ENCODE data around the gene TLR7.

DNA sequence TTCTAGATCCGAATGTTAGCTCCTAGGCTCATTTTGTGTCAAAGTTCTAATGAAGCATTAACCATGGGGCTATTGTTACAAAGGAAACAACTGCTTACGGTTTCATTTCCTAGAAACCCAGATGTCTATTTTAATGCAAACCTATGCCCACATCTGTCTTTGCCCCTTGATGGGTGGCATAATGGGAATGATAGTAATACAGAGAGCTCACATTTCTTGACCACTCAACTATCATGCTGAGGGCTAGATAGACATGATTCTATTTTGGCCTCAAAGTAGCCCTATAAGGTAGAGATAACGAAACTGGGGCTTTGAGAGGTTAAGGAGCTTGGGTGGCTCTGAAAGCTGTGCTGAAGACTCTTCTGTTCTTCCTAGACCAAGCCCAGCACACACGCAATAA is 1.9 kb downstream of the TLR7 start:
- TF ChIP-seq, protein P1, sequence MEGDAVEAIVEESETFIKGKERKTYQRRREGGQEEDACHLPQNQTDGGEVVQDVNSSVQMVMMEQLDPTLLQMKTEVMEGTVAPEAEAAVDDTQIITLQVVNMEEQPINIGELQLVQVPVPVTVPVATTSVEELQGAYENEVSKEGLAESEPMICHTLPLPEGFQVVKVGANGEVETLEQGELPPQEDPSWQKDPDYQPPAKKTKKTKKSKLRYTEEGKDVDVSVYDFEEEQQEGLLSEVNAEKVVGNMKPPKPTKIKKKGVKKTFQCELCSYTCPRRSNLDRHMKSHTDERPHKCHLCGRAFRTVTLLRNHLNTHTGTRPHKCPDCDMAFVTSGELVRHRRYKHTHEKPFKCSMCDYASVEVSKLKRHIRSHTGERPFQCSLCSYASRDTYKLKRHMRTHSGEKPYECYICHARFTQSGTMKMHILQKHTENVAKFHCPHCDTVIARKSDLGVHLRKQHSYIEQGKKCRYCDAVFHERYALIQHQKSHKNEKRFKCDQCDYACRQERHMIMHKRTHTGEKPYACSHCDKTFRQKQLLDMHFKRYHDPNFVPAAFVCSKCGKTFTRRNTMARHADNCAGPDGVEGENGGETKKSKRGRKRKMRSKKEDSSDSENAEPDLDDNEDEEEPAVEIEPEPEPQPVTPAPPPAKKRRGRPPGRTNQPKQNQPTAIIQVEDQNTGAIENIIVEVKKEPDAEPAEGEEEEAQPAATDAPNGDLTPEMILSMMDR (conservative IDR thresholded peaks at IDR 0.05; ENCODE audit: low read depth, low read length) = no peak
- TF ChIP-seq EZH2 (IDR thresholded peaks at IDR 0.05; ENCODE audit: borderline replicate concordance, low read depth, low read length, poor library complexity, severe bottlenecking) = no peak
